A673 (cell line): ENCODE measurements around the gene RABGEF1. TPM values are rescaled to one million over a fixed set of nuclear protein-coding genes. Genes with fewer than 3 reads are reported as not detected.

Experiments used
- BruUV-seq: library from RNA; stranded (reverse); fragments of 400-500 nt; replicated peaks from 2 replicates; lab custom pipeline; 2021; lab: Mats Ljungman, UMichigan
- CTCF ChIA-PET: fragments of 300-600 bp; sonication (Branson Sonifier 250); formaldehyde crosslinking; loops from one replicate; lab custom pipeline; 2022; ENCODE audit warnings: antibody characterized with exemption; lab: Charles Lee
- POLR2A ChIA-PET: fragments of 300-600 bp; sonication (Branson Sonifier 250); formaldehyde crosslinking; loops from one replicate; lab custom pipeline; 2022; ENCODE audit warnings: antibody characterized with exemption; ENCODE audit not compliant: low non-redundant PET; lab: Charles Lee
- DNase-seq: peaks from one replicate; pipeline ENCODE4 v3.0.0-alpha.2; 2015; ENCODE audit warnings: low spot score
- H3K27ac ChIP-seq: fragments of 200-600 bp; sonication (generic); 2 replicates; pipeline ENCODE4 v1.5.1; 2016; ENCODE audit warnings: mixed run types, low read depth, mild to moderate bottlenecking, mixed read lengths, antibody characterized with exemption, low read length; ENCODE audit not compliant: poor library complexity, severe bottlenecking
- H3K27me3 ChIP-seq: fragments of 200-600 bp; sonication (generic); replicated peaks from 2 replicates; pipeline ENCODE4 v1.6.1; 2017; ENCODE audit warnings: mixed run types, low read depth, mild to moderate bottlenecking, mixed read lengths, antibody characterized with exemption, low read length; ENCODE audit not compliant: insufficient read depth, poor library complexity
- H3K36me3 ChIP-seq: fragments of 200-600 bp; sonication (generic); 2 replicates; pipeline ENCODE4 v1.6.1; 2016; ENCODE audit warnings: mixed run types, mild to moderate bottlenecking, mixed read lengths, antibody characterized with exemption, low read length; ENCODE audit not compliant: insufficient read depth, poor library complexity, severe bottlenecking
- H3K4me1 ChIP-seq: fragments of 200-600 bp; sonication (generic); 2 replicates; pipeline ENCODE4 v1.6.1; 2017; ENCODE audit warnings: mixed run types, mild to moderate bottlenecking, mixed read lengths, antibody characterized with exemption, low read length; ENCODE audit not compliant: insufficient read depth, poor library complexity, severe bottlenecking
- H3K4me3 ChIP-seq: fragments of 200-600 bp; sonication (generic); 2 replicates; pipeline ENCODE4 v1.5.1; 2016; ENCODE audit warnings: low read depth, mixed run types, mild to moderate bottlenecking, mixed read lengths, low read length; ENCODE audit not compliant: poor library complexity, severe bottlenecking
- H3K9me3 ChIP-seq: fragments of 200-600 bp; sonication (generic); 2 replicates; pipeline ENCODE4 v1.6.1; 2016; ENCODE audit warnings: mixed run types, low read depth, mild to moderate bottlenecking, mixed read lengths, antibody characterized with exemption, low read length; ENCODE audit not compliant: poor library complexity, severe bottlenecking
- EZH2 ChIP-seq: fragments of 200-600 bp; sonication (generic); IDR thresholded peaks from 2 replicates; pipeline ENCODE4 v1.6.1; 2017; ENCODE audit warnings: borderline replicate concordance, low read depth, mild to moderate bottlenecking, mixed read lengths, antibody characterized with exemption, low read length; ENCODE audit not compliant: poor library complexity, severe bottlenecking
- intact Hi-C: fragments of 100-400 bp; cut with micrococcal nuclease; formaldehyde crosslinking; loops from one replicate; pipeline ENCODE4 v1.10.0; 2022; ENCODE audit not compliant: unreplicated experiment
- total RNA-seq: library from RNA; stranded (reverse); gene quantifications from 2 replicates; pipeline ENCODE4 v1.2.3, GENCODE V29; 2021
- TF ChIP-seq, protein P1 (sequence below): fragments of 300-800, 200-600 bp; sonication (generic); conservative IDR thresholded peaks from 2 replicates; pipeline ENCODE4 v1.5.1; 2017; ENCODE audit warnings: low read depth, mild to moderate bottlenecking, antibody characterized with exemption, low read length, moderate library complexity, mixed read lengths

Gene RABGEF1
- total RNA-seq, 1 experiment from 2014 or later = 20.0 TPM

DNA sequence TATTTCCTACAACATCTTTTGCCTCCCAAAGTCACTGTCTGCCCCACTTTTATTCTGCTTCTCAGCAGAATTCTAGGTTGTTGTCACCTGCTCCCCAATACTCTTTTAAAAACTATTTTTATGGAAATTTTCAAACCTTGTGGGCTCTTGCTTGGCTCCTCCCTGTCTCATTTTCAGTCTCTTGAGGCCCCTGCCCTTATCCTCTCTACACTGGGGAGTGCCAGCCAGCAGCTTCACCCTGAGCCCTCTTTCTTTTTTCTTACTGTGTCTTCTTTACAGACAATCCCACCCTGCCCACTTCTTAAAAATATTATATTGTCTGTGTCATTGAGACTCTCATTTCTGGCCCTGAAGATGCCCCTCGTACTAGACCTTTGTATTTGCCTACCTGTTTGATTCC, 118.8 kb downstream of the RABGEF1 start:
- H3K4me1 ChIP-seq = no peaks in the 10 kb centered on the region
- no TSS peak for BruUV-seq
- CTCF ChIA-PET = no interaction called here
- DNase-seq = no peak
- no peaks in the 10 kb centered on the region for H3K27me3 ChIP-seq
- POLR2A ChIA-PET = no interaction called here
- no peak overlapping the region for H3K4me3 ChIP-seq
- no peaks in the 10 kb centered on the region for H3K9me3 ChIP-seq
- no peaks in the 10 kb centered on the region for H3K36me3 ChIP-seq
- intact Hi-C loops = no loop called here
- no peak overlapping the region for H3K27ac ChIP-seq
- TF ChIP-seq, protein P1, sequence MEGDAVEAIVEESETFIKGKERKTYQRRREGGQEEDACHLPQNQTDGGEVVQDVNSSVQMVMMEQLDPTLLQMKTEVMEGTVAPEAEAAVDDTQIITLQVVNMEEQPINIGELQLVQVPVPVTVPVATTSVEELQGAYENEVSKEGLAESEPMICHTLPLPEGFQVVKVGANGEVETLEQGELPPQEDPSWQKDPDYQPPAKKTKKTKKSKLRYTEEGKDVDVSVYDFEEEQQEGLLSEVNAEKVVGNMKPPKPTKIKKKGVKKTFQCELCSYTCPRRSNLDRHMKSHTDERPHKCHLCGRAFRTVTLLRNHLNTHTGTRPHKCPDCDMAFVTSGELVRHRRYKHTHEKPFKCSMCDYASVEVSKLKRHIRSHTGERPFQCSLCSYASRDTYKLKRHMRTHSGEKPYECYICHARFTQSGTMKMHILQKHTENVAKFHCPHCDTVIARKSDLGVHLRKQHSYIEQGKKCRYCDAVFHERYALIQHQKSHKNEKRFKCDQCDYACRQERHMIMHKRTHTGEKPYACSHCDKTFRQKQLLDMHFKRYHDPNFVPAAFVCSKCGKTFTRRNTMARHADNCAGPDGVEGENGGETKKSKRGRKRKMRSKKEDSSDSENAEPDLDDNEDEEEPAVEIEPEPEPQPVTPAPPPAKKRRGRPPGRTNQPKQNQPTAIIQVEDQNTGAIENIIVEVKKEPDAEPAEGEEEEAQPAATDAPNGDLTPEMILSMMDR = no peak
- TF ChIP-seq EZH2 = no peak

DNA sequence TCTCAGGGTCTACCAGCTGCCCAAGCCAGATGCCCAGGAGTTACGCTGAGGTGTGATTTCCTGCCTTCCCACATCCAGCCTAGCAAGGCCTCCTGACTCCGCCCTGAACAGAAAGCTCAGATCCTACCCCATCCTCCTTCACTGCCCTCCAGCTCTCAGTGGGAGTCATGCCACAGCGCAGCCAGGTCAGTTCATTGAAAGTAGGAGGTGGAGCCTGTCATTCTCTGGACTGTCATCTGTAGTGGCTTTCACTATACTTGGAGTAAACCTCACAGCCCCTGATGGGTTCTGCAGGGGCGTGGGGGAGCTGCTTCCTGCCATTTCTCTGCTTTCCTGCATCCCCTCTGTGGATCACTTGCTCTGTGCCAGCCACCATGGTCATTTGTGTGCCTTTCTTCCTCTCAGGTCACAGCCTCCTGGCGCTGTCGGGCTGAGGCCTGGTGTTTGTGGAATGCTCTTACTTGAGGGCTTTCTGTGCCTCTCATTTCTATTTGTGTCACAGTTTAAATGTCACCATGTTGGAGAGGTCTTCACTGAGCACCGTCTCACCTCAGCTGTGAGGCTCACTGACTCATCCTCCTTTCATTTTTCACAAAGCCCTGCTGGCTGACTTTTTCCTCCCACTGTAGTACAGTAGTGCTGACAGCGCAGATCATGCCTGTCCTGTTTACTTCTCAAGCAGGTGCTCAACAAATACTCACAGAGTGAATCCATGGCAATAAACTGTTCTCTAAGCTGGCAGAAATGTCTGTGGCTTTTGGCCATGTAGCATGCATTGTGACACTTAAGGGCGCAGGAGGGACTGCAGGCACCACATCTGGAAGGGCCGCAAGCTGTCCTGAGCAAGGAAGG, 119.5 kb downstream of the RABGEF1 start:
- no peaks in the 10 kb centered on the region for H3K27me3 ChIP-seq
- POLR2A ChIA-PET = no interaction called here
- H3K36me3 ChIP-seq = no peaks in the 10 kb centered on the region
- no peak overlapping the region for H3K4me3 ChIP-seq
- DNase-seq = no peak
- BruUV-seq = no TSS peak
- H3K9me3 ChIP-seq = no peaks in the 10 kb centered on the region
- CTCF ChIA-PET = no interaction called here
- no peak for TF ChIP-seq EZH2
- TF ChIP-seq, protein P1 = no peak
- H3K27ac ChIP-seq = no peak overlapping the region
- intact Hi-C loops = no loop called here
- no peaks in the 10 kb centered on the region for H3K4me1 ChIP-seq

DNA sequence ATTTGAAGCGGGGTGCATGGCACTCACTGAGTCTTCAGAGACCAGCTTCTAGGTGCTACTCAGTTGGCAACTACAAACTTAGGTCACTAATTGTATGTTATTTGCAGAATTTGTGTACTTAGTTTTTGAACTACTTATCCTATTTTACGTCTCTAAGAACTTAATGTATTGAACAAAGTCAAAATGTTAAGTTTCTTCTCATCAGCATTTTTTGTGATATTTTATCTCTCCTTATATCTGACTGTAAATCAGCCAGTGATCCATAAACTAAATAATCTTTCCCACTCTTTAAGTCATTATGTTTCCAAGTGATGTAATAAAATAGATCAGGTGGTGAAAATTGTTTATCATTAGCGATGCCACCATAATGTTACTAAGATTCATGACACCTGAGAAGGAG, 120.2 kb downstream of the RABGEF1 start:
- CTCF ChIA-PET = no interaction called here
- intact Hi-C loops = no loop called here
- H3K4me3 ChIP-seq = no peak overlapping the region
- no peaks in the 10 kb centered on the region for H3K4me1 ChIP-seq
- POLR2A ChIA-PET = no interaction called here
- no peaks in the 10 kb centered on the region for H3K9me3 ChIP-seq
- DNase-seq = no peak
- H3K36me3 ChIP-seq = no peaks in the 10 kb centered on the region
- no TSS peak for BruUV-seq
- no peak overlapping the region for H3K27ac ChIP-seq
- H3K27me3 ChIP-seq = no peaks in the 10 kb centered on the region
- TF ChIP-seq, protein P1 = no peak
- no peak for TF ChIP-seq EZH2

Other genes with a start within 250 kb of the RABGEF1 start
- gene KCTD7, start 111.9 kb upstream of the RABGEF1 start, total RNA-seq = 10.6 and 13.8 TPM in 2 replicates
- gene TMEM248, start 180.5 kb downstream of the RABGEF1 start, total RNA-seq = 77.0 and 78.8 TPM in 2 replicates